ENCODE data around the gene PAPPA2.
"Not testable (repeated sequence)": the region's sequence is repeated elsewhere in the genome, so short reads cannot be mapped to it uniquely, and the experiment has no call there.

PAPPA2 gene

DNA sequence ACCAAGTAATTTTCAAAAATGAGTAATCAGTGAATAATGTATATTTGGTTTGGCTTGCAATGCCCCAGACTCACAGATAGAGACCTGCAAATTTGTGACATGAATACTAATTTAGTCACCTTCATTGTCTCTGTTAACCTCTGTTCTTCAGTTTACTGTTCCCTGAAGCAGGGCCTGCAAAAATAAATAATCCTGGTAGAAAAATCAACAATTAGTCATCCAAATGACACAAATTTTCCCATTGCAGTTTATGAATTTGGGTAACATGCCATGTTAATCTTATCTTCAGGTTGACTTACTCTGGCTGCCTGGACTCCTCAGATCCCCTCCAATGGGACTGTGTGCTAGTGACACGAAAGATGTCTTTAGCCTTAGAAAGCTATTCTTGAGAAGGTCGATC is 289.5 kb downstream of the PAPPA2 start:
- Histone ChIP-seq H3K4me1 (no peaks in the 10 kb centered on the region), H3K9me3 (ENCODE audit: control insufficient read depth, low read length) (no peaks in the 10 kb centered on the region), H2AFZ (no peak overlapping the region), H3K79me2 (no peaks in the 10 kb centered on the region), H3K27me3 (ENCODE audit: control insufficient read depth, insufficient read depth, low read length) (no peaks in the 10 kb centered on the region), H3K27ac (no peak overlapping the region), H3K4me3 (ENCODE audit: low read depth, low read length) (no peak overlapping the region), H3K9ac (no peak overlapping the region), H3K36me3 (ENCODE audit: control insufficient read depth, insufficient read depth, low read length) (no peaks in the 10 kb centered on the region), H3K4me2 (ENCODE audit: low read length) (no peak overlapping the region)
- TF ChIP-seq CTCF (IDR thresholded peaks at IDR 0.05) = no peak

- TF ChIP-seq CTCF (IDR thresholded peaks at IDR 0.05) = no peak
- no peak overlapping the region for H3K4me2 ChIP-seq (ENCODE audit: low read length)
Measured at GRCh38 chr1:176754676-176755075, 291.7 kb downstream of the PAPPA2 start.

DNA sequence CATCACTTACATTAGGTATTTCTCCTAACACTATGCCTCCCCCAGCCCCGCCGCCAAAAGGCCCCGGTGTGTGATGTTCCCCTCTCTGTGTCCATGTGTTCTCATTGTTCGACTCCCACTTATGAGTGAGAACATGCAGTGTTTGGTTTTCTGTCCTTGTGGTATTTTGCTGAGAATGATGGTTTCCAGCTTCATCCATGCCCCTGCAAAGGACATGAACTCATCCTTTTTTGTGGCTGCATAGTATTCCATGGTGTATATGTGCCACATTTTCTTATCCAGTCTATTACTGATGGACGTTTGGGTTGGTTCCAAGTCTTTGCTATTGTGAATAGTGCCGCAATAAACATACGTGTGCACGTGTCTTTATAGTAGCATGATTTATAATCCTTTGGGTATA is 293.8 kb downstream of the PAPPA2 start:
- H2AFZ ChIP-seq = not testable (repeated sequence)

More at GRCh38 chr1:176754676-176755075, 291.7 kb downstream of the PAPPA2 start:
- Histone ChIP-seq H3K4me1 (no peaks in the 10 kb centered on the region), H3K9ac (no peak overlapping the region), H3K79me2 (no peaks in the 10 kb centered on the region), H3K4me3 (ENCODE audit: low read depth, low read length) (no peak overlapping the region), H3K36me3 (ENCODE audit: control insufficient read depth, insufficient read depth, low read length) (no peaks in the 10 kb centered on the region), H3K9me3 (ENCODE audit: control insufficient read depth, low read length) (no peaks in the 10 kb centered on the region), H3K27ac (no peak overlapping the region), H3K27me3 (ENCODE audit: control insufficient read depth, insufficient read depth, low read length) (no peaks in the 10 kb centered on the region), H2AFZ (no peak overlapping the region)

DNA sequence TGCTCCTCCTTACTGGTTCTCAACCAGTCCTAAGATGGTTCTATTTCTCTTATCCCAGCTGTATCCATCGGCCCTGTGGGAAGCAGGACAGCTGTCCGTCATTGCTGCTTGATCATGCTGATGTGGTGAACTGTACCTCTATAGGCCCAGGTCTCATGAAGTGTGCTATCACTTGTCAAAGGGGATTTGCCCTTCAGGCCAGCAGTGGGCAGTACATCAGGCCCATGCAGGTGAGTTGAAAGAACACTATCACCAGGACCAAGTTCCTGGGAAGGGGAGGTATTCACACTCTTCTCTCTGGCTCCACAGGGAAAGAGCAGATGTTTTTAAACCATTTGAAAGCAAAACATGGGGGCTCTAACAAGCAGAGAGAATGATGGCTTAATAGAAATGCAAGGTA is 302.6 kb downstream of the PAPPA2 start:
- Histone ChIP-seq H3K79me2 (no peaks in the 10 kb centered on the region), H3K36me3 (ENCODE audit: control insufficient read depth, insufficient read depth, low read length) (no peaks in the 10 kb centered on the region), H3K27ac (no peak overlapping the region)

More for the DNA sequence above, 293.8 kb downstream of the PAPPA2 start:
- not testable (repeated sequence) for H3K9ac ChIP-seq; H3K79me2 ChIP-seq; H3K4me3 ChIP-seq (ENCODE audit: low read depth, low read length); H3K4me1 ChIP-seq; H3K27me3 ChIP-seq (ENCODE audit: control insufficient read depth, insufficient read depth, low read length); H3K36me3 ChIP-seq (ENCODE audit: control insufficient read depth, insufficient read depth, low read length); H3K4me2 ChIP-seq (ENCODE audit: low read length); H3K27ac ChIP-seq; H3K9me3 ChIP-seq (ENCODE audit: control insufficient read depth, low read length)

DNA sequence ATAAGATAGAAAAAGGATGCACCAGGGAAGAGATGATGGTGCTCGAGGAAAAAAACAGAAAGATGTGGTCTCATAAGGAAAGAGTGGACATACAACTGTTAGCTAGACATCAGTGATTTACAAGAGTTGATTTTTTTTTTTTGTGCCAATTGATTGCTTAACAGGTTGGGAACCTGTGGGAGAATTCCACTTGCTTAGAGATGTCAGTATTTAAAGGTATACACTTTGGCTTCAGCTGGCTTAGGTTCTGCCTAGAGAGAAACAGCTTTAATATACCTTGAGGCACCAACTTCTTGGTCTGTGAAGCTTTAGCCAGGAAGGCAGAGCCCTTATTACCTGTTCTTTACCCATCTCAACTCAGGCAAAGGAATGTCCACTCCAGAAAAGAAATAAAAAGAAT is 303.8 kb downstream of the PAPPA2 start:
- no peak for TF ChIP-seq CTCF (IDR thresholded peaks at IDR 0.05)

More for the DNA sequence above, 302.6 kb downstream of the PAPPA2 start:
- Histone ChIP-seq H3K4me1 (no peaks in the 10 kb centered on the region), H3K27me3 (ENCODE audit: control insufficient read depth, insufficient read depth, low read length) (no peaks in the 10 kb centered on the region), H3K4me2 (ENCODE audit: low read length) (no peak overlapping the region), H2AFZ (no peak overlapping the region), H3K9ac (no peak overlapping the region), H3K9me3 (ENCODE audit: control insufficient read depth, low read length) (no peaks in the 10 kb centered on the region), H3K4me3 (ENCODE audit: low read depth, low read length) (no peak overlapping the region)
- no peak for TF ChIP-seq CTCF (IDR thresholded peaks at IDR 0.05)

More for the DNA sequence above, 303.8 kb downstream of the PAPPA2 start:
- no peaks in the 10 kb centered on the region for H3K9me3 ChIP-seq (ENCODE audit: control insufficient read depth, low read length)
- no peaks in the 10 kb centered on the region for H3K4me1 ChIP-seq
- no peak overlapping the region for H2AFZ ChIP-seq
- no peaks in the 10 kb centered on the region for H3K27me3 ChIP-seq (ENCODE audit: control insufficient read depth, insufficient read depth, low read length)
- H3K4me3 ChIP-seq (ENCODE audit: low read depth, low read length) = no peak overlapping the region
- H3K36me3 ChIP-seq (ENCODE audit: control insufficient read depth, insufficient read depth, low read length) = no peaks in the 10 kb centered on the region
- no peak overlapping the region for H3K9ac ChIP-seq
- H3K4me2 ChIP-seq (ENCODE audit: low read length) = no peak overlapping the region
- no peak overlapping the region for H3K27ac ChIP-seq
- H3K79me2 ChIP-seq = no peaks in the 10 kb centered on the region
